ENCODE measurements around the gene TPST1.

- TF ChIP-seq, protein P1, sequence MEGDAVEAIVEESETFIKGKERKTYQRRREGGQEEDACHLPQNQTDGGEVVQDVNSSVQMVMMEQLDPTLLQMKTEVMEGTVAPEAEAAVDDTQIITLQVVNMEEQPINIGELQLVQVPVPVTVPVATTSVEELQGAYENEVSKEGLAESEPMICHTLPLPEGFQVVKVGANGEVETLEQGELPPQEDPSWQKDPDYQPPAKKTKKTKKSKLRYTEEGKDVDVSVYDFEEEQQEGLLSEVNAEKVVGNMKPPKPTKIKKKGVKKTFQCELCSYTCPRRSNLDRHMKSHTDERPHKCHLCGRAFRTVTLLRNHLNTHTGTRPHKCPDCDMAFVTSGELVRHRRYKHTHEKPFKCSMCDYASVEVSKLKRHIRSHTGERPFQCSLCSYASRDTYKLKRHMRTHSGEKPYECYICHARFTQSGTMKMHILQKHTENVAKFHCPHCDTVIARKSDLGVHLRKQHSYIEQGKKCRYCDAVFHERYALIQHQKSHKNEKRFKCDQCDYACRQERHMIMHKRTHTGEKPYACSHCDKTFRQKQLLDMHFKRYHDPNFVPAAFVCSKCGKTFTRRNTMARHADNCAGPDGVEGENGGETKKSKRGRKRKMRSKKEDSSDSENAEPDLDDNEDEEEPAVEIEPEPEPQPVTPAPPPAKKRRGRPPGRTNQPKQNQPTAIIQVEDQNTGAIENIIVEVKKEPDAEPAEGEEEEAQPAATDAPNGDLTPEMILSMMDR (IDR thresholded peaks at IDR 0.05; ENCODE audit: borderline replicate concordance, extremely low read depth, low read length, poor library complexity, severe bottlenecking) = no peak
- TF ChIP-seq EZH2 (IDR thresholded peaks at IDR 0.05; ENCODE audit: borderline replicate concordance, low read depth, low read length, severe bottlenecking) = no peak
Measured at GRCh38 chr7:66304536-66304935, 99.4 kb downstream of the TPST1 start.
